Upper lobe of left lung (tissue), 6 donors: ENCODE data around the gene ABCD3. TPM values are rescaled to one million over a fixed set of nuclear protein-coding genes. Genes with fewer than 3 reads are reported as not detected.

Source experiments
- ATAC-seq, 2 donors: fragments of 200-7000 bp; cut with Tn5 transposase; one replicate each; pipeline ENCODE4 v1.9.1; 2022; ENCODE audit warnings: mild to moderate bottlenecking in 2 of 2, moderate library complexity in 2 of 2; ENCODE audit not compliant: low FRiP score in 2 of 2
- DNase-seq, 2 donors: peaks; one replicate each; pipeline ENCODE4 v3.0.0-alpha.2; 2019 to 2020
- H3K27ac ChIP-seq, 4 donors: fragments of 200-600 bp; sonication (generic); one replicate each; pipeline ENCODE4 v1.5.1; 2016 to 2019
- H3K27me3 ChIP-seq, 4 donors: fragments of 200-600 bp; sonication (generic); one replicate each; pipeline ENCODE4 v1.5.1; 2017 to 2019
- H3K36me3 ChIP-seq, 4 donors: fragments of 200-600 bp; sonication (generic); one replicate each; pipeline ENCODE4 v1.5.1; 2016 to 2019
- H3K4me1 ChIP-seq, 4 donors: fragments of 200-600 bp; sonication (generic); one replicate each; pipeline ENCODE4 v1.5.1; 2018 to 2019
- H3K4me3 ChIP-seq, 4 donors: fragments of 200-600 bp; sonication (generic); one replicate each; pipeline ENCODE4 v1.5.1; 2017 to 2019; ENCODE audit warnings: mild to moderate bottlenecking in 2 of 4, moderate library complexity in 1 of 4
- H3K9me3 ChIP-seq, 4 donors: fragments of 200-600 bp; sonication (generic); one replicate each; pipeline ENCODE4 v1.5.1; 2018 to 2019
- CTCF ChIP-seq, 6 experiments: fragments of 450-650 bp in 4 of 6; fragments of 200-600 bp in 2 of 6; sonication (generic) in 2 of 6; IDR thresholded peaks; one replicate each; pipeline ENCODE4 v1.5.1; 2016 to 2019; ENCODE audit warnings: antibody characterized with exemption in 6 of 6
- EP300 ChIP-seq, 4 donors: sonication (generic); formaldehyde crosslinking; IDR thresholded peaks; one replicate each; pipeline ENCODE4 v1.5.1; 2017; ENCODE audit warnings: antibody characterized with exemption in 4 of 4, control low read depth in 2 of 4
- POLR2A ChIP-seq, 4 donors: fragments of 450-650 bp; IDR thresholded peaks; one replicate each; pipeline ENCODE4 v1.5.1; 2016 to 2017; ENCODE audit warnings: antibody characterized with exemption in 4 of 4, mild to moderate bottlenecking in 2 of 4
- POLR2AphosphoS5 ChIP-seq, 2 donors: sonication (generic); formaldehyde crosslinking; IDR thresholded peaks; one replicate each; pipeline ENCODE4 v1.5.1; 2017; ENCODE audit warnings: antibody characterized with exemption in 2 of 2
- WGBS, 2 donors: methylation state at CpG; one replicate each; pipeline ENCODE4 v1.1.5; 2017 to 2018; 5-methylcytosine and 5-hydroxymethylcytosine counted together
- total RNA-seq, 6 donors: library from RNA; depleted of rRNA in 4 of 6; stranded (reverse); fragments of >200 nt in 4 of 6; gene quantifications; one replicate each; pipeline versions ENCODE4 v1.1.0 to v1.2.1, GENCODE V29; 2016 to 2021
- donor health status: DM: no; HTN: no; CAD: no; lungs with moderate emphysema.
- donor health status: DM: no; HTN: yes; CAD: no; lungs with severe emphysema.

The ABCD3 gene
- total RNA-seq, 6 donors from 2014 or later: 14.2 to 54.8 (median 38.1) TPM

GRCh38 chr1:94532077-94532476, 113.9 kb downstream of the ABCD3 start:
- Histone ChIP-seq H3K4me1 (peaks cover 0 to 7% (median 5%) of the 10 kb centered on the region in 4 donors), H3K9me3 (no peaks in the 10 kb centered on the region), H3K27ac (no peak overlapping the region), H3K4me3 (no peak overlapping the region), H3K36me3 (peaks cover 0 to 45% (median 11%) of the 10 kb centered on the region in 4 donors), H3K27me3 (no peaks in the 10 kb centered on the region)
- TF ChIP-seq POLR2A (IDR thresholded peaks at IDR 0.05): no peak
- no peak for TF ChIP-seq EP300 (IDR thresholded peaks at IDR 0.05)
- TF ChIP-seq CTCF (IDR thresholded peaks at IDR 0.05): no peak
- no peak for TF ChIP-seq POLR2AphosphoS5 (IDR thresholded peaks at IDR 0.05)
- 66 to 80% methylated on average over 3 of the region's 3 CpGs for WGBS, 2 donors
- DNase-seq: no peak
- no peak for ATAC-seq

- Histone ChIP-seq H3K36me3 (peaks cover 0 to 45% (median 11%) of the 10 kb centered on the region in 4 donors), H3K4me1 (peaks cover 0 to 8% (median 4%) of the 10 kb centered on the region in 4 donors), H3K27ac (no peak overlapping the region), H3K4me3 (no peak overlapping the region), H3K27me3 (no peaks in the 10 kb centered on the region), H3K9me3 (no peaks in the 10 kb centered on the region)
- WGBS, 2 donors: 90 to 94% methylated on average over 5 of the region's 5 CpGs
- DNase-seq: no peak
- TF ChIP-seq POLR2A (IDR thresholded peaks at IDR 0.05) (no peak), POLR2AphosphoS5 (IDR thresholded peaks at IDR 0.05) (no peak), EP300 (IDR thresholded peaks at IDR 0.05) (no peak), CTCF (IDR thresholded peaks at IDR 0.05) (no peak)
- no peak for ATAC-seq
Measured at GRCh38 chr1:94535095-94535494, 116.9 kb downstream of the ABCD3 start.

GRCh38 chr1:94535879-94536278, 117.7 kb downstream of the ABCD3 start:
- Histone ChIP-seq H3K9me3 (no peaks in the 10 kb centered on the region), H3K4me3 (no peak overlapping the region), H3K4me1 (peaks cover 1 to 8% (median 4%) of the 10 kb centered on the region in 4 donors), H3K27me3 (no peaks in the 10 kb centered on the region), H3K27ac (no peak overlapping the region), H3K36me3 (peaks cover 0 to 40% (median 8%) of the 10 kb centered on the region in 4 donors)
- TF ChIP-seq CTCF (IDR thresholded peaks at IDR 0.05): no peak
- no peak for TF ChIP-seq EP300 (IDR thresholded peaks at IDR 0.05)
- no peak for TF ChIP-seq POLR2A (IDR thresholded peaks at IDR 0.05)
- TF ChIP-seq POLR2AphosphoS5 (IDR thresholded peaks at IDR 0.05): no peak
- no peak for ATAC-seq
- DNase-seq: no peak
- 62 to 63% methylated on average over 9 of the region's 9 CpGs for WGBS, 2 donors

- H3K27me3 ChIP-seq: no peaks in the 10 kb centered on the region
- peak overlapping the region in 1 of 4 donors; percentile 86 for H3K4me3 ChIP-seq
- ATAC-seq: no peak
- H3K36me3 ChIP-seq: peaks cover 0 to 26% (median 5%) of the 10 kb centered on the region in 4 donors
- peak overlapping the region in 2 of 4 donors; percentile 2 to 13 for H3K27ac ChIP-seq
- WGBS, 2 donors: 68 to 69% methylated on average over 6 of the region's 6 CpGs
- no peaks in the 10 kb centered on the region for H3K9me3 ChIP-seq
- H3K4me1 ChIP-seq: peaks cover 4 to 9% (median 7%) of the 10 kb centered on the region in 4 donors
- no peak for DNase-seq
- TF ChIP-seq CTCF (IDR thresholded peaks at IDR 0.05) (no peak), POLR2A (IDR thresholded peaks at IDR 0.05) (no peak), POLR2AphosphoS5 (IDR thresholded peaks at IDR 0.05) (no peak)
Measured at GRCh38 chr1:94537254-94537653, 119.1 kb downstream of the ABCD3 start.

GRCh38 chr1:94538243-94538827, 120.1 kb downstream of the ABCD3 start:
- peak overlapping the region in 3 of 4 donors; percentile 77 to 86 (median 84) for H3K4me3 ChIP-seq
- TF ChIP-seq EP300 (IDR thresholded peaks at IDR 0.05): no peak
- TF ChIP-seq POLR2A (IDR thresholded peaks at IDR 0.05): no peak
- TF ChIP-seq CTCF (IDR thresholded peaks at IDR 0.05): no peak
- no peak for TF ChIP-seq POLR2AphosphoS5 (IDR thresholded peaks at IDR 0.05)
- no peaks in the 10 kb centered on the region for H3K27me3 ChIP-seq
- H3K36me3 ChIP-seq: peaks cover 0 to 16% (median 4%) of the 10 kb centered on the region in 4 donors
- peak overlapping the region in 1 of 4 donors; percentile 37 for H3K27ac ChIP-seq
- DNase-seq (no peak), ATAC-seq (no peak)
- 63 to 72% methylated on average over 6 of the region's 6 CpGs for WGBS, 2 donors
- H3K9me3 ChIP-seq: no peaks in the 10 kb centered on the region
- H3K4me1 ChIP-seq: peaks cover 6 to 20% (median 15%) of the 10 kb centered on the region in 4 donors
